GM12864 (cell line): Measurements from ENCODE around the gene TTC31.

ENCODE experiments used
- DNase-seq: peaks from one replicate; pipeline ENCODE4 v3.0.0-alpha.2; 2011; ENCODE audit warnings: low read depth
- H3K4me3 ChIP-seq: 2 replicates; pipeline ENCODE4 v1.5.1; 2011; ENCODE audit warnings: mild to moderate bottlenecking, low read depth, low read length, control low read depth
- CTCF ChIP-seq: IDR thresholded peaks from 2 replicates; pipeline ENCODE4 v1.5.1; 2011; ENCODE audit warnings: low read depth, mild to moderate bottlenecking, moderate library complexity, low read length, control low read depth, inconsistent platforms; ENCODE audit errors: missing control alignments

Gene TTC31

GRCh38 chr2:74493546-74493945, 10.7 kb downstream of the TTC31 start:
- no peak for DNase-seq
- no peak for TF ChIP-seq CTCF
- no peak overlapping the region for H3K4me3 ChIP-seq

GRCh38 chr2:74495440-74495839, 12.6 kb downstream of the TTC31 start:
- H3K4me3 ChIP-seq = no peak overlapping the region
- no peak for TF ChIP-seq CTCF
- no peak for DNase-seq

GRCh38 chr2:74496997-74497776, 14.3 kb downstream of the TTC31 start:
- no peak for TF ChIP-seq CTCF
- DNase-seq = no peak
- H3K4me3 ChIP-seq = no peak overlapping the region

GRCh38 chr2:74497777-74498499, 15.1 kb downstream of the TTC31 start:
- H3K4me3 ChIP-seq = no peak overlapping the region
- TF ChIP-seq CTCF = no peak
- no peak for DNase-seq

- no peak for DNase-seq
- no peak overlapping the region; the same call in 1 of the 2 replicates for H3K4me3 ChIP-seq
- TF ChIP-seq CTCF = no peak
Measured at GRCh38 chr2:74498500-74499266, 15.8 kb downstream of the TTC31 start.

- DNase-seq = no peak
- no peak for TF ChIP-seq CTCF
- no peak within 1 kb of the TSS; the same call in 1 of the 2 replicates for H3K4me3 ChIP-seq
Measured at GRCh38 chr2:74499267-74499939, 16.5 kb downstream of the TTC31 start, which contains the start of gene LBX2. LBX2 (minus strand) TSS chr2:74499603; CDS start chr2:74499537, 66 bp downstream.
